ENCODE data around the gene MRPL55. TPM values are rescaled to one million over a fixed set of nuclear protein-coding genes. Genes with fewer than 3 reads are reported as not detected.

The MRPL55 gene
- total RNA-seq, 2 experiments from 2014 or later, result 67.8 to 68.3 TPM

- Mint-ChIP-seq H3K4me1 (ENCODE audit: low read depth) (no peaks in the 10 kb centered on the region), H3K4me3 (no peak overlapping the region), H3K36me3 (ENCODE audit: low read depth) (no peaks in the 10 kb centered on the region), H3K27me3 (peaks cover 12% of the 10 kb centered on the region), H3K9me3 (no peaks in the 10 kb centered on the region), H3K27ac (no peak overlapping the region)
- ChIA-PET POLR2A (no interaction called here), CTCF (no interaction called here)
- intact Hi-C loops (cut with micrococcal nuclease), result no loop called here
- TF ChIP-seq, protein P1, sequence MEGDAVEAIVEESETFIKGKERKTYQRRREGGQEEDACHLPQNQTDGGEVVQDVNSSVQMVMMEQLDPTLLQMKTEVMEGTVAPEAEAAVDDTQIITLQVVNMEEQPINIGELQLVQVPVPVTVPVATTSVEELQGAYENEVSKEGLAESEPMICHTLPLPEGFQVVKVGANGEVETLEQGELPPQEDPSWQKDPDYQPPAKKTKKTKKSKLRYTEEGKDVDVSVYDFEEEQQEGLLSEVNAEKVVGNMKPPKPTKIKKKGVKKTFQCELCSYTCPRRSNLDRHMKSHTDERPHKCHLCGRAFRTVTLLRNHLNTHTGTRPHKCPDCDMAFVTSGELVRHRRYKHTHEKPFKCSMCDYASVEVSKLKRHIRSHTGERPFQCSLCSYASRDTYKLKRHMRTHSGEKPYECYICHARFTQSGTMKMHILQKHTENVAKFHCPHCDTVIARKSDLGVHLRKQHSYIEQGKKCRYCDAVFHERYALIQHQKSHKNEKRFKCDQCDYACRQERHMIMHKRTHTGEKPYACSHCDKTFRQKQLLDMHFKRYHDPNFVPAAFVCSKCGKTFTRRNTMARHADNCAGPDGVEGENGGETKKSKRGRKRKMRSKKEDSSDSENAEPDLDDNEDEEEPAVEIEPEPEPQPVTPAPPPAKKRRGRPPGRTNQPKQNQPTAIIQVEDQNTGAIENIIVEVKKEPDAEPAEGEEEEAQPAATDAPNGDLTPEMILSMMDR (IDR thresholded peaks at IDR 0.05), result no peak
- no peak for ATAC-seq
- no peak for DNase-seq
Observed at GRCh38 chr1:228066891-228067654, 42.0 kb downstream of the MRPL55 start.

DNA sequence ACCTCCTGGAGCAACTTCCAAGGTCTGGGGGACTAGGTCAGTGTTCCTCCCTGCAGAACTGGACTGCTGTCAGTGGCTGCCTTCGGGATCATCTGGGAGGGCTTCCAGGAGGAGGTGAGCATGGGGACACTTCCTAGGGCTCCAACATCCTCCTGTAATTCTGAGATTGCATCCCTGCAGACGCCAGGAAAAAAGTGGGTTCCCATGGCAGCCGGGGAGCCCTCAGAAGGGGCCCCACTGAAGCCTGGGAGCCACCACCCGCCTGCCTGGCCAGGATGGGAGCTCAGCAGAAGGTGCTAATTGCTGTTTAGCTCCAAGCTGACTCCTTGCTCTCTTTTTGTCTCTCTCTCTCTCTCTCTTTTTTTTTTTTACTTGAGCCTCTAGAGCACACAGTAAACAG is 42.7 kb downstream of the MRPL55 start:
- TF ChIP-seq, protein P1 (IDR thresholded peaks at IDR 0.05), result no peak
- Mint-ChIP-seq H3K36me3 (ENCODE audit: low read depth) (no peaks in the 10 kb centered on the region), H3K4me1 (ENCODE audit: low read depth) (no peaks in the 10 kb centered on the region), H3K4me3 (no peak overlapping the region), H3K27ac (no peak overlapping the region), H3K9me3 (no peaks in the 10 kb centered on the region), H3K27me3 (peaks cover 14% of the 10 kb centered on the region)
- intact Hi-C loops (cut with micrococcal nuclease), result no loop called here
- ChIA-PET POLR2A (no interaction called here), CTCF (no interaction called here)
- DNase-seq (no peak), ATAC-seq (no peak)

- TF ChIP-seq, protein P1 (IDR thresholded peaks at IDR 0.05), result no peak
- ChIA-PET CTCF (no interaction called here), POLR2A (no interaction called here)
- no peak overlapping the region for H3K4me3 Mint-ChIP-seq
- H3K4me1 Mint-ChIP-seq (ENCODE audit: low read depth), result peaks cover 2% of the 10 kb centered on the region
- no peak overlapping the region for H3K27ac Mint-ChIP-seq
- intact Hi-C loops (cut with micrococcal nuclease), result no loop called here
- peaks cover 20% of the 10 kb centered on the region for H3K27me3 Mint-ChIP-seq
- ATAC-seq (no peak), DNase-seq (no peak)
- no peaks in the 10 kb centered on the region for H3K36me3 Mint-ChIP-seq (ENCODE audit: low read depth)
- no peaks in the 10 kb centered on the region for H3K9me3 Mint-ChIP-seq
Observed at GRCh38 chr1:228065543-228066347, 43.4 kb downstream of the MRPL55 start.

DNA sequence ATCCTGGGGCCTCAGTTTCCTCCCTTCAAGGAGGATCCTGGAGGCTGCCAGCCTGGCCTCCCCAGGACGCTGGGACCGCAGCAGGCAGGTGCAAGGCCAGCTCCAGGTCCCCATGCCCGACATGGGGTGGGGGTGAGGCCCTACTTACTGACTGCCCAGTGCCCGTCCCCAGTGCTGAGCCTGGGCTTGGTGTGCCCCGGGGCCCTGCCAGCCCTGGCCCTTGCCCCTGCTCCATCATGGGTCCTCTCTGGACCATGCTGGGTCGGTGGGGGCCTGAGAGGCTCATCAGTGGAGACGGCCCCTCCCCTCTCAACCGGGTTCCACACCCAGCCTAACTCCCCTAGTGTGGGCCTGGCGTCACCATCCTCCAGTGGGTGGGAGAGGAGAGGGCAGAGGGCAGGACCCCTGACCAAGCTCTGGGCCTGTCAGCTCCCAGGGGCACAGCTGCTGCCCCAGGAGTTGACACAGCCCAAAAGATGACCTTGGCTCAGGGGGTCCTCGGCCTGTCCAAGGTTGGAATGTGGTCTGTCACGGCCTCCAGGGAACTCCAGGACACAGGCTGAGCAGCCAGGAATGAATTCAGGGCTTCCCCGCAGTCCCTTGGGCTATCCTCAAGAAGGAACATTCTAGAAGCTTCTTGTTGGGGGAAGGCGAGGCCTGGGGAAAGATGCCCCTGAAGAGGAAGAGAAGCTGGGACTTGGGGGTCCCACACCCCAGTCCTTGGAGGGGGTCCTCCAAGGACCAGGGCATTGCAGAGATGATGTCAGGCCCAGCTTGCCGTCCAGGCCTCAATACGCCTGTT is 44.2 kb downstream of the MRPL55 start:
- CTCF ChIA-PET, result no interaction called here
- Mint-ChIP-seq H3K9me3 (no peaks in the 10 kb centered on the region), H3K27ac (no peak overlapping the region), H3K4me1 (ENCODE audit: low read depth) (peaks cover 2% of the 10 kb centered on the region), H3K36me3 (ENCODE audit: low read depth) (no peaks in the 10 kb centered on the region), H3K27me3 (peaks cover 23% of the 10 kb centered on the region), H3K4me3 (no peak overlapping the region)
- ATAC-seq, result no peak
- TF ChIP-seq, protein P1 (IDR thresholded peaks at IDR 0.05), result no peak
- intact Hi-C loops (cut with micrococcal nuclease), result no loop called here
- POLR2A ChIA-PET, result no interaction called here
- DNase-seq, result no peak

Data from activated CD8-positive, alpha-beta T cell treated with anti-CD3 and anti-CD28 coated beads for 36 hours (primary cell).